ENCODE data around the gene BNC2.

The BNC2 gene

GRCh38 chr9:16726029-16726428 is 144.4 kb downstream of the BNC2 start:
- DNase-seq (ENCODE audit: extremely low read depth, low read depth), result no peak
- TF ChIP-seq CTCF (IDR thresholded peaks at IDR 0.05; ENCODE audit: low read depth, low read length), result peak; percentile 23

GRCh38 chr9:16725066-16725465 is 145.4 kb downstream of the BNC2 start:
- no peak for TF ChIP-seq CTCF (IDR thresholded peaks at IDR 0.05; ENCODE audit: low read depth, low read length)
- DNase-seq (ENCODE audit: extremely low read depth, low read depth), result no peak

- TF ChIP-seq CTCF (IDR thresholded peaks at IDR 0.05; ENCODE audit: low read depth, low read length), result no peak
- DNase-seq (ENCODE audit: extremely low read depth, low read depth), result no peak
These were observed 148.5 kb downstream of the BNC2 start for GRCh38 chr9:16721972-16722371.

- no peak for DNase-seq (ENCODE audit: extremely low read depth, low read depth)
- no peak for TF ChIP-seq CTCF (IDR thresholded peaks at IDR 0.05; ENCODE audit: low read depth, low read length)
These were observed 150.1 kb downstream of the BNC2 start for GRCh38 chr9:16720386-16720785.

GRCh38 chr9:16719921-16720320 is 150.5 kb downstream of the BNC2 start:
- DNase-seq (ENCODE audit: extremely low read depth, low read depth), result no peak
- no peak for TF ChIP-seq CTCF (IDR thresholded peaks at IDR 0.05; ENCODE audit: low read depth, low read length)

- DNase-seq (ENCODE audit: extremely low read depth, low read depth), result no peak
- TF ChIP-seq CTCF (IDR thresholded peaks at IDR 0.05; ENCODE audit: low read depth, low read length), result no peak
These were observed 151.5 kb downstream of the BNC2 start for GRCh38 chr9:16718952-16719351.

- no peak for TF ChIP-seq CTCF (IDR thresholded peaks at IDR 0.05; ENCODE audit: low read depth, low read length)
These were observed 152.2 kb downstream of the BNC2 start for GRCh38 chr9:16718296-16718695.

More at GRCh38 chr9:16718296-16718695, 152.2 kb downstream of the BNC2 start:
- no peak for DNase-seq (ENCODE audit: extremely low read depth, low read depth)
